K562 (cell line): Measurements from ENCODE around the gene ZRANB3. TPM values are rescaled to one million over a fixed set of nuclear protein-coding genes. Genes with fewer than 3 reads are reported as not detected.
A peak's percentile ranks its signal among the peaks of the same experiment; 100 is the strongest.

Experiments used
- ATAC-seq: fragments of 200-7000 bp; cut with Tn5 transposase; 3 replicates; pipeline ENCODE4 v1.9.1; 2020; ENCODE audit warnings: moderate library complexity
- BruUV-seq: library from RNA; stranded (reverse); fragments of 400-500 nt; replicated peaks from 2 replicates; lab custom pipeline; 2021; lab: Mats Ljungman, UMichigan
- CTCF ChIA-PET: fragments of 300-600 bp; formaldehyde crosslinking; extraction: SDS; loops from one replicate; lab custom pipeline; 2021; ENCODE audit warnings: low intra/inter-chr PET ratio; lab: Yijun Ruan, JAX
- POLR2A ChIA-PET: fragments of 300-600, 350-650 bp; sonication (Branson Sonifier 250); formaldehyde crosslinking; extraction: SDS; loops from one replicate; lab custom pipeline; 2021; ENCODE audit warnings: antibody characterized with exemption, inconsistent platforms; lab: Yijun Ruan, JAX
- DNase-seq, 4 experiments: peaks; one replicate each; pipeline versions ENCODE4 v3.0.0 to v3.0.0-alpha.2; 2011 to 2018; ENCODE audit warnings: low spot score in 3 of 4, mixed read lengths in 3 of 4; ENCODE audit errors: extremely low read depth in 1 of 4
- FAIRE-seq: peaks from 2 replicates; lab custom pipeline; 2011; peaks lifted over from hg19 to GRCh38; lab: Jason Lieb, UNC
- H2AFZ ChIP-seq: 2 replicates; pipeline ENCODE4 v1.6.0; 2011; ENCODE audit warnings: low read depth, low read length, control low read depth, inconsistent platforms
- H3K27ac ChIP-seq: fragments of 200-600 bp; 3 replicates; pipeline ENCODE4 v1.8.0; 2011; ENCODE audit warnings: low read depth, mild to moderate bottlenecking, control low read depth, inconsistent platforms, low read length, moderate library complexity, mixed read lengths; ENCODE audit errors: extremely low read depth
- H3K27me3 ChIP-seq, 2 experiments: fragments of 300-600 bp in 1 of 2; 2 replicates in 1 of 2; 3 replicates in 1 of 2; pipeline versions ENCODE4 v1.6.0 to v1.8.0; 2011; ENCODE audit warnings: inconsistent platforms in 2 of 2, low read length in 2 of 2, mild to moderate bottlenecking in 1 of 2, mixed read lengths in 1 of 2, moderate library complexity in 1 of 2; ENCODE audit not compliant: control insufficient read depth in 2 of 2, insufficient read depth in 2 of 2
- H3K36me3 ChIP-seq: fragments of 300-600 bp; 3 replicates; pipeline ENCODE4 v1.8.0; 2011; ENCODE audit warnings: mild to moderate bottlenecking, low read length, inconsistent platforms; ENCODE audit not compliant: control insufficient read depth, insufficient read depth
- H3K4me1 ChIP-seq, 2 experiments: fragments of 200-600 bp in 1 of 2; replicated peaks in 1 of 2; 2 replicates in 1 of 2; 3 replicates in 1 of 2; pipeline versions ENCODE4 v1.5.1 to v1.8.0; 2011; ENCODE audit warnings: inconsistent platforms in 2 of 2, low read length in 2 of 2, mild to moderate bottlenecking in 1 of 2, mixed read lengths in 1 of 2, moderate library complexity in 1 of 2; ENCODE audit not compliant: control insufficient read depth in 2 of 2, insufficient read depth in 2 of 2
- H3K4me2 ChIP-seq: 2 replicates; pipeline ENCODE4 v1.6.1; 2011; ENCODE audit warnings: low read length, control low read depth, inconsistent platforms, mixed read lengths; ENCODE audit not compliant: insufficient read depth
- H3K4me3 ChIP-seq: fragments of 200-600 bp; sonication (generic), shearing (Covaris generic); 2 replicates; pipeline ENCODE4 v1.5.1; 2016; ENCODE audit warnings: control low read depth, inconsistent platforms
- H3K79me2 ChIP-seq: fragments of 200-600 bp; 3 replicates; pipeline ENCODE4 v1.8.0; 2011; ENCODE audit warnings: low read length, inconsistent platforms; ENCODE audit not compliant: control insufficient read depth, insufficient read depth
- H3K9ac ChIP-seq, 2 experiments: 2 replicates each; pipeline versions ENCODE4 v1.6.0 to v1.6.1; 2011; ENCODE audit warnings: low read depth in 2 of 2, low read length in 2 of 2, control low read depth in 1 of 2, inconsistent platforms in 1 of 2, mild to moderate bottlenecking in 1 of 2, mixed read lengths in 1 of 2; ENCODE audit not compliant: insufficient read depth in 1 of 2
- H3K9me1 ChIP-seq: one replicate; pipeline ENCODE4 v1.6.0; 2011; ENCODE audit warnings: inconsistent platforms, mild to moderate bottlenecking, low read length, moderate library complexity; ENCODE audit not compliant: control insufficient read depth, insufficient read depth
- H3K9me3 ChIP-seq: replicated peaks from 2 replicates; pipeline ENCODE4 v1.5.1; 2011; ENCODE audit warnings: low read depth, low read length, inconsistent platforms; ENCODE audit not compliant: control insufficient read depth, insufficient read depth
- H4K20me1 ChIP-seq: replicated peaks from 2 replicates; pipeline ENCODE4 v1.6.1; 2011; ENCODE audit warnings: low read length, inconsistent platforms, mixed read lengths; ENCODE audit not compliant: control insufficient read depth, insufficient read depth
- ARID1B ChIP-seq: fragments of 450-650 bp; IDR thresholded peaks from 2 replicates; pipeline ENCODE4 v1.6.1; 2016; ENCODE audit warnings: antibody characterized with exemption, mild to moderate bottlenecking, inconsistent platforms
- EP400 ChIP-seq: fragments of 450-650 bp; IDR thresholded peaks from 2 replicates; pipeline ENCODE4 v1.6.1; 2017; ENCODE audit warnings: antibody characterized with exemption, mild to moderate bottlenecking, moderate library complexity
- GABPA ChIP-seq: fragments of 200-800 bp; sonication (Bioruptor generic); conservative IDR thresholded peaks from 2 replicates; pipeline ENCODE4 v1.6.1; 2016; ENCODE audit warnings: low read depth, missing genetic modification characterization, missing compliant biosample characterization
- HIVEP1 ChIP-seq: fragments of 250-450 bp; sonication (Bioruptor Pico); IDR thresholded peaks from 2 replicates; pipeline ENCODE4 v1.4.0; 2020; ENCODE audit warnings: mild to moderate bottlenecking
- MAFF ChIP-seq: IDR thresholded peaks from 2 replicates; pipeline ENCODE4 v1.6.1; 2012; ENCODE audit warnings: low read length, improper control_type of control experiment
- MAFG ChIP-seq: fragments of 450-650 bp; conservative IDR thresholded peaks from 2 replicates; pipeline ENCODE4 v1.6.1; 2016; ENCODE audit warnings: missing genetic modification characterization, missing compliant biosample characterization
- MYBL2 ChIP-seq, 2 experiments: fragments of 450-650 bp in 1 of 2; sonication (generic) in 1 of 2; formaldehyde crosslinking in 1 of 2; IDR thresholded peaks; 2 replicates each; pipeline versions ENCODE4 v1.6.1 to v1.8.1; 2017 to 2022; ENCODE audit warnings: borderline replicate concordance in 1 of 2, inconsistent platforms in 1 of 2, low read depth in 1 of 2, mild to moderate bottlenecking in 1 of 2, missing genetic modification reagents in 1 of 2, moderate library complexity in 1 of 2
- NFE2L1 ChIP-seq: fragments of 450-650 bp; IDR thresholded peaks from 2 replicates; pipeline ENCODE4 v1.6.1; 2016; ENCODE audit warnings: missing genetic modification characterization, low read depth, mild to moderate bottlenecking, missing compliant biosample characterization, moderate library complexity, borderline replicate concordance
- PCBP2 ChIP-seq: fragments of 200-400 bp; formaldehyde crosslinking; IDR thresholded peaks from 2 replicates; pipeline ENCODE4 v1.6.1; 2018; ENCODE audit warnings: low read length, low read depth, mild to moderate bottlenecking, moderate library complexity; ENCODE audit not compliant: poor library complexity, severe bottlenecking
- POLR2A ChIP-seq: fragments of 450-650 bp; conservative IDR thresholded peaks from 2 replicates; pipeline ENCODE4 v1.6.1; 2016
- POLR3A ChIP-seq: IDR thresholded peaks from 2 replicates; pipeline ENCODE4 v1.6.1; 2011; ENCODE audit warnings: borderline replicate concordance, mild to moderate bottlenecking, moderate library complexity; ENCODE audit not compliant: insufficient read length, insufficient read depth; ENCODE audit errors: extremely low read depth
- POLR3G ChIP-seq: IDR thresholded peaks from 2 replicates; pipeline ENCODE4 v1.6.1; 2011; ENCODE audit not compliant: insufficient read length, insufficient replicate concordance; ENCODE audit errors: extremely low read depth
- RBM17 ChIP-seq: fragments of 200-400 bp; formaldehyde crosslinking; IDR thresholded peaks from 2 replicates; pipeline ENCODE4 v1.6.1; 2017; ENCODE audit warnings: low read depth, mild to moderate bottlenecking, low read length, borderline replicate concordance
- TAL1 ChIP-seq: fragments of 450-650 bp; IDR thresholded peaks from 2 replicates; pipeline ENCODE4 v1.6.1; 2016; ENCODE audit warnings: mild to moderate bottlenecking
- ZNF444 ChIP-seq: fragments of 250-450 bp; sonication (Bioruptor Pico); IDR thresholded peaks from 2 replicates; pipeline ENCODE4 v1.4.0; 2020; ENCODE audit warnings: mild to moderate bottlenecking, moderate library complexity
- WGBS: fragments of 100-300 bp; shearing (Covaris generic); methylation state at CpG from one replicate; pipeline ENCODE4 v1.1.6; 2016; ENCODE audit warnings: low coverage, mixed read lengths; ENCODE audit not compliant: insufficient coverage; ENCODE audit errors: missing lambda C conversion rate; 5-methylcytosine and 5-hydroxymethylcytosine counted together
- in situ Hi-C: fragments of 300-500 bp; cut with MboI; formaldehyde crosslinking; loops from 4 replicates; pipeline ENCODE4 v1.15.0; 2018; ENCODE audit warnings: inconsistent platforms, mixed read lengths
- intact Hi-C: fragments of 100-400 bp; cut with micrococcal nuclease; formaldehyde crosslinking; loops from 2 replicates; pipeline ENCODE4 v1.14.2; 2022
- polyA plus RNA-seq, 8 experiments: library from polyadenylated mRNA; depleted of rRNA in 4 of 8; stranded (reverse) in 5 of 8; unstranded in 3 of 8; fragments of >200 nt; fragmentation: Nextera tagmentation in 2 of 8; fragmentation: Illumina TruSeq in 1 of 8; extraction: Ambion mirVana in 2 of 8; extraction: Trizol in 1 of 8; gene quantifications; 2 replicates each; pipeline versions ENCODE4 v1.2.1 to v1.2.3, GENCODE V29; 2011 to 2014; ENCODE audit warnings: inconsistent platforms in 1 of 8, missing spikeins in 1 of 8
- total RNA-seq, 7 experiments: library from RNA; depleted of rRNA in 6 of 7; stranded (reverse); fragments of >200 nt in 6 of 7; fragmentation: Illumina TruSeq in 2 of 7; extraction: Trizol in 2 of 7; gene quantifications; 2 replicates each; pipeline versions ENCODE4 v1.2.1 to v1.2.3, GENCODE V29; 2011 to 2021; ENCODE audit warnings: low replicate concordance in 1 of 7
- TF ChIP-seq, protein P1 (sequence below), 2 experiments: fragments of 450-650 bp in 1 of 2; IDR thresholded peaks; 2 replicates each; pipeline ENCODE4 v1.6.1; 2011 to 2017; ENCODE audit warnings: low read depth in 2 of 2, antibody characterized with exemption in 1 of 2, borderline replicate concordance in 1 of 2, low read length in 1 of 2, mild to moderate bottlenecking in 1 of 2, mixed read lengths in 1 of 2; ENCODE audit not compliant: control insufficient read depth in 1 of 2
- TF ChIP-seq, protein P2 (sequence below): sonication (generic); formaldehyde crosslinking; IDR thresholded peaks from 2 replicates; pipeline ENCODE4 v1.8.0; 2022; ENCODE audit warnings: missing genetic modification reagents, mild to moderate bottlenecking, moderate library complexity, borderline replicate concordance

Gene ZRANB3
- total and polyA plus RNA-seq, 9 of the 15 experiments (the other 6 are each of a cell fraction or from before 2014, with no cell fraction given), result 8.6 to 21.3 (median 14.7) TPM

DNA sequence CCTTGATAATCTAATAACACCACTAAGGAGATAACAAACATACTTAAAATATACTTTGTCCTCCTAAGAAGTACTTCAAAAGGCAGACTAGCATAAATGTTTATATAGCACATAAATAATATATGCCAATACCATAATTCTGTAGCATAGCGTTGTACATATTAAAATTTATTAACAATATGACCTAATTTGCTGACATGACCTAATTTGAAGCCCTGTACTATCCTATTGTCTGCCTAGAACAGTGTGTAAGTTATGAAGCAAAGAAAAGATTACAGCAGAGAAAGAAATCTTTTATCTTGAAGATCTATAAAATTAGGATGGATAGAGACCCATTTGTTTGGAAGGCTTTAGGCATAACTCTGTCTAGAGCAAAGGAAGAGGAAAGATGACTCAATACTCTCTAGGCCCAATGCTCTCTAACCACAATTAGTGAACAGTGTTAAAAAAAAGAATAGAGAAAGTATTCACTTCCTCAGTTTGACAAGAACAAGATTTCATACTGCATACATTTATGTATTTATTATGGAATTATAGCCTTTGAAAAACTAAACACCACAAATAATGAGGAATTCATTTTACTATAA lies 231.3 kb downstream of the ZRANB3 start:
- ChIA-PET CTCF (no interaction called here), POLR2A (no interaction called here)
- no peaks in the 10 kb centered on the region for H3K36me3 ChIP-seq
- no peak for ATAC-seq
- H3K9ac ChIP-seq, result no peak overlapping the region
- DNase-seq, result no peak
- WGBS, result 45% methylated on average over 1 of the region's 1 CpG
- intact Hi-C loops (no loop called here), in situ Hi-C loops (no loop called here)
- H3K4me1 ChIP-seq, result no peaks in the 10 kb centered on the region
- H3K9me1 ChIP-seq, result no peaks in the 10 kb centered on the region
- no peak overlapping the region for H3K4me3 ChIP-seq
- no peak for FAIRE-seq
- no TSS peak for BruUV-seq
- H4K20me1 ChIP-seq, result no peaks in the 10 kb centered on the region
- no peaks in the 10 kb centered on the region for H3K27me3 ChIP-seq
- no peak overlapping the region for H2AFZ ChIP-seq
- H3K4me2 ChIP-seq, result no peak overlapping the region
- H3K9me3 ChIP-seq, result 0 out of 2 replicates have a peak, but pooled peaks cover 2% of the 10 kb centered on the region
- no peaks in the 10 kb centered on the region for H3K79me2 ChIP-seq
- no peak overlapping the region for H3K27ac ChIP-seq
- no peak for TF ChIP-seq EP400
- peak; percentile 69 for TF ChIP-seq MAFF
- no peak for TF ChIP-seq HIVEP1 (CRISPR knock-in tag)
- TF ChIP-seq RBM17, result no peak
- no peak for TF ChIP-seq GABPA (tag)
- TF ChIP-seq NFE2L1 (tag), result no peak
- no peak for TF ChIP-seq POLR3G
- TF ChIP-seq, protein P1, sequence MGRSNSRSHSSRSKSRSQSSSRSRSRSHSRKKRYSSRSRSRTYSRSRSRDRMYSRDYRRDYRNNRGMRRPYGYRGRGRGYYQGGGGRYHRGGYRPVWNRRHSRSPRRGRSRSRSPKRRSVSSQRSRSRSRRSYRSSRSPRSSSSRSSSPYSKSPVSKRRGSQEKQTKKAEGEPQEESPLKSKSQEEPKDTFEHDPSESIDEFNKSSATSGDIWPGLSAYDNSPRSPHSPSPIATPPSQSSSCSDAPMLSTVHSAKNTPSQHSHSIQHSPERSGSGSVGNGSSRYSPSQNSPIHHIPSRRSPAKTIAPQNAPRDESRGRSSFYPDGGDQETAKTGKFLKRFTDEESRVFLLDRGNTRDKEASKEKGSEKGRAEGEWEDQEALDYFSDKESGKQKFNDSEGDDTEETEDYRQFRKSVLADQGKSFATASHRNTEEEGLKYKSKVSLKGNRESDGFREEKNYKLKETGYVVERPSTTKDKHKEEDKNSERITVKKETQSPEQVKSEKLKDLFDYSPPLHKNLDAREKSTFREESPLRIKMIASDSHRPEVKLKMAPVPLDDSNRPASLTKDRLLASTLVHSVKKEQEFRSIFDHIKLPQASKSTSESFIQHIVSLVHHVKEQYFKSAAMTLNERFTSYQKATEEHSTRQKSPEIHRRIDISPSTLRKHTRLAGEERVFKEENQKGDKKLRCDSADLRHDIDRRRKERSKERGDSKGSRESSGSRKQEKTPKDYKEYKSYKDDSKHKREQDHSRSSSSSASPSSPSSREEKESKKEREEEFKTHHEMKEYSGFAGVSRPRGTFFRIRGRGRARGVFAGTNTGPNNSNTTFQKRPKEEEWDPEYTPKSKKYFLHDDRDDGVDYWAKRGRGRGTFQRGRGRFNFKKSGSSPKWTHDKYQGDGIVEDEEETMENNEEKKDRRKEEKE (IDR thresholded peaks at IDR 0.05; ENCODE audit: borderline replicate concordance in 1 of 2, control insufficient read depth in 1 of 2, low read depth in 2 of 2, low read length in 1 of 2), result no peak
- no peak for TF ChIP-seq TAL1
- no peak for TF ChIP-seq POLR2A
- TF ChIP-seq ARID1B, result no peak
- no peak for TF ChIP-seq MYBL2 (IDR thresholded peaks at IDR 0.05; ENCODE audit: low read depth)
- no peak for TF ChIP-seq MYBL2 (CRISPR knock-in tag; IDR thresholded peaks at IDR 0.05; ENCODE audit: borderline replicate concordance)
- no peak for TF ChIP-seq ZNF444 (CRISPR knock-in tag)
- no peak for TF ChIP-seq PCBP2
- no peak for TF ChIP-seq POLR3A
- TF ChIP-seq, protein P2, sequence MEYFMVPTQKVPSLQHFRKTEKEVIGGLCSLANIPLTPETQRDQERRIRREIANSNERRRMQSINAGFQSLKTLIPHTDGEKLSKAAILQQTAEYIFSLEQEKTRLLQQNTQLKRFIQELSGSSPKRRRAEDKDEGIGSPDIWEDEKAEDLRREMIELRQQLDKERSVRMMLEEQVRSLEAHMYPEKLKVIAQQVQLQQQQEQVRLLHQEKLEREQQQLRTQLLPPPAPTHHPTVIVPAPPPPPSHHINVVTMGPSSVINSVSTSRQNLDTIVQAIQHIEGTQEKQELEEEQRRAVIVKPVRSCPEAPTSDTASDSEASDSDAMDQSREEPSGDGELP (CRISPR knock-in tag), result no peak
- peak; percentile 32; the same call in 1 of the 2 replicates for TF ChIP-seq MAFG
